ENCODE results near the gene TSR3.

GRCh38 chr16:1348441-1348840, 3.2 kb downstream of the TSR3 start:
- TF ChIP-seq CTCF (IDR thresholded peaks at IDR 0.05) (no peak), EZH2 (IDR thresholded peaks at IDR 0.05; ENCODE audit: borderline replicate concordance, insufficient read depth, low read depth, low read length, poor library complexity, severe bottlenecking) (no peak)

Data from B cell (primary cell).